GM18507 (cell line): ENCODE measurements around the gene TRIM2.

Experiments used
- DNase-seq: peaks from one replicate; pipeline ENCODE4 v3.0.0; 2011; ENCODE audit warnings: low read depth; ENCODE audit not compliant: insufficient read length; ENCODE audit errors: extremely low spot score
- FAIRE-seq: peaks from 2 replicates; lab custom pipeline; 2011; peaks lifted over from hg19 to GRCh38; lab: Jason Lieb, UNC

Gene TRIM2

DNA sequence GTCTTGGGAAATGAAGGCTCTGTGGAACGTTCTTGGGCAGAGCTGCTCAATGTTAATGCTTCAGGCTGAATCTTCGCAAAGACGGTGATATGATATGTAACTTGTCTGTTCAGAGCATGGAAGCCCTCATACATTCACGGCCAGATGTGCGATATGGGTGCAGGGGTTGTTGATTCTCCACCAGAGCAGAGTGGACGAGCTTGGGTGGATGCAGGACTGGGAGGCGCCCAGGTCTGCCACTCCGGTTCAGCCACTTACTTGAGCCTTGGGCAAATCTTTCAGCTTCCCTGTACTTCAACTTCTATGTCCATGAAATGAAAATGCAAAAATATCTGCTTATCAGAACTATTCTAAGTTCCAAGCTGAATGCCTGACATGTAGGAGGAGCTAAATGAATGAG lies 92.9 kb downstream of the TRIM2 start:
- FAIRE-seq: no peak
- DNase-seq: no peak

DNA sequence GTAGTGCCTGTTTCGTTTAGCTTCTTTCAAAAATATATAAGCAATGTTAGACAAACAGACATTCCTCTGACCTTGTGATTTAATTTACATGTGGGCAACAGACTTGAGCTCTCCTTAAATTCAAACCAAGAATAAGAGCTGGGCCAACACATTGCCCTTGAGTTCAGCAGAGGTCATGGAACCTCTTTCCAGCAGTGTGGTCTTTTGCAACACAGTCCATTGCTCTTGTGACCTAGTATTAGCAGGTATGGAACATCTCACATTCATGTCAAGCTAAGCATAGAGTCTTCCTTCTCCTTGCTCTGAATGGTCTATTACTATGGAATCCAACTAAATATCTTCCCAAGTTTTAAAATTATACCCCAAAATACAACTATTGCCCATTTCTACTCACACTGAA lies 106.5 kb downstream of the TRIM2 start:
- no peak for DNase-seq
- no peak for FAIRE-seq

DNA sequence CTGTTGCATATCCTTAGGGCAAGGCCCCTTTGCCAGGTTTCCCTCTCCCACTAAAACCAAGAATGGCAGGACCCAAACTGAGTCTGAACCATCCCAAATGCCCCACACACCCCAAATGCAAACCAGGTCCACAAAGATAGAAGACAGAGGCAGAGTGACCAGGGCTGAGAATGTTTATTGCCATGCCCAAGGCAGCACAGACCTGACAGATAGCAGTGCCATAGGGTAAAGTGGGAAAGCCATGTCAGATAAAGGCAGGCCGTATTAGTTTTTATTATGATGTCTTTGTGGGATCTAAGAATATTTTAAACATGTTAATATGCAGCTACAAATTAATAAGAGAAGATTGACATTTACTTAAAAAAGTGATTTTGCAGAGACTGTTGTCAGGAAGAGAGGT lies 110.7 kb downstream of the TRIM2 start:
- FAIRE-seq (no peak), DNase-seq (no peak)

DNA sequence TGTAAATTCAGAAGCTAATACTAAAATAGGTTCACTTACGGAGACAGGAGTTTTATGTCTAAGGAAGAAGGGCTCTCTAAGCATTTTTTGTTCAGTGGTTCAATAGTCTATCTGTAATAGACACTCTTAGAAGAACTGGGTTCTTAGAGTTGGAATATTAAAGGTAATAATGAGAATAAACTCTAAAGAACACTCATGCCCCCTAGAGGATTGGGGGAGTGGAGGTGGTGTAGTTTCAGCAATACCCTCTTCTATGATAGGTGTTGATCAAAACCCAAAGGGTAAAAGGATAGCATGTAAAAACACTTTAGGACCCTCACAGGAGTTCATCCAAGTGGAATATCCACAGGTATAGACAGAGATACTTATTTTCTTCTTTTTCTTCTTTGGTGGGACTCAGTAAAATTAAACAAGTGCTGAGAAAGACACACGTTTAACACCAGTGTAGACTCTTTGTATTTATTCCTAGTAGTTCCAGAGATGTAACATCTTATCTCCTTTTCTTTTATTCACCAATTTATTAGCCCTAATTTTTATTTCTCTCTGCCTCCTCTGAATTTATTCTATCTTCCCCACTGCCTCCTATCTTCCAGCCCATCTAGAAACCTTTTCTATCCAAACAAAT lies 114.6 kb downstream of the TRIM2 start:
- FAIRE-seq: peak; percentile 71

DNA sequence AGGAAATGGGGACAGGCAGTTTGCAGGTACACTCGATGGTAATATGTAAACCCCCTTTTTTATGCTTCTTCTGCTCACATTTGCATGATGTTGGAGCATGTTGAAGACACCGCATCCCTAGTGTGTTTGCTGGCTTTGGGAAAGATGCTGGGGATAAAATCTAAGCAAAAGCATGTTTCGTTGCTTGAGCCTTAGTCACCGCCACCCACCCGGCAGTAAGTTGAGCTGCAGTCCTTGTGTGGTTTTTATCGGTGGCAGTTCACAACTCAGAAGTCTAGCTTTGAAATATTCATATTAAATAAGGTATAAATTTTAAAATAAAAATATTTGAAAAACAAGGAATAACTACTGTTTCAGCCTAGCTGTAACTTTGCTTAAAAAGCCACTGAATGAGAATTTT lies 118.5 kb downstream of the TRIM2 start:
- DNase-seq: no peak
- no peak for FAIRE-seq

More for the DNA sequence above, 114.6 kb downstream of the TRIM2 start:
- DNase-seq: peak; percentile 20

DNA sequence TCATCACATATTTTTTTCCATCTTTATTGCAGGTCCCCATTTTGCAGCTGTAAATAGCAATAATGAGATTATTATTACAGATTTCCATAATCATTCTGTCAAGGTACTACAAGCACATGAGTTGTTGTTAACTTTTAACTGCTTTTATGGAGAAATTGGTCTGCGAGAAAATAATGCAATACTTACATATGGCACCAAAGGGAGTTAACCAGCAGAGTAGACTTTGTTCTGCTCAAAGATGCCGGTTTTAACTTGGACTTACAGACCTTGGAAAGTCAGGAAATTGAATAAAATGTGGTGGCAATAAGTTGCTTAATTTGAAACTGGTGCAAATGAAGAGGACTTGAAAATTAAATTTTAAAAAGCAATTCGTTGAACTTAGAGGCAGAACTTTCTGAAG lies 119.8 kb downstream of the TRIM2 start:
- DNase-seq (no peak), FAIRE-seq (no peak)

DNA sequence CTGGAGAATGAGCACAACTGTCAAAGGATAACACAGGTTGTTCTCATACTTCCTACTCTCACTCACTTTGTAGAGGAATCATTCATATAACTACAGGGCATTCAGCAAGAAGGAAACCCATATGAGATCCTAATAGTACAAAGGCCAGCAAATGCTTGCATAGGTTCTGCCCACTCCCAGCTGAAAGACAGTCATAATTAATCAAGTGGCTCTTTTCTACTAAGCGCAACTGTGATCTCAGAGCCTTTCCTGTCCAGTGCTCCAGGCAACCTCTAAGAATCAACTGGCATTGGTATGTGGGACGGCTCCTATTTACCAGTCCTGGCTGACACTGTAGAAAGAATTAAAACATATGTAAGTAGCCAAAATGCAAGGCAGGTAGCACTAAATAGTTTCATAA lies 121.3 kb downstream of the TRIM2 start:
- DNase-seq (no peak), FAIRE-seq (no peak)

DNA sequence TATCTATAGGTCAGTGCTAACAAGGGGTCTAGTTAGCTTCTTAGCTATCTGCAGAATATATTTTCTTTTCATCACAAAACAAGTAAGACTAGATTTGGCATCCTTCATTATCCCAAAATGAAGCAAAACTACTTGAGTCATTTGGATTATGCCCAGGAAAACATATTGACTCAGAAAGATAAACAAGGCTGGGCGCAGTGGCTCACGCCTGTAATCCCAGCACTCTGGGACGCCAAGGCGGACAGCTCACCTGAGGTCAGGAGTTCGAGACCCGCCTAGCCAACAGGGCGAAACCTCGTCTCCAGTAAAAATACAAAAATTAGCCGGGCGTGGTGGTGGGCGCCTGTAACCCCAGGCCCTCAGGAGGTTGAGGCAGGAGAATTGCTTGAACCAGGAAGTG lies 122.3 kb downstream of the TRIM2 start:
- no peak for FAIRE-seq
- no peak for DNase-seq

DNA sequence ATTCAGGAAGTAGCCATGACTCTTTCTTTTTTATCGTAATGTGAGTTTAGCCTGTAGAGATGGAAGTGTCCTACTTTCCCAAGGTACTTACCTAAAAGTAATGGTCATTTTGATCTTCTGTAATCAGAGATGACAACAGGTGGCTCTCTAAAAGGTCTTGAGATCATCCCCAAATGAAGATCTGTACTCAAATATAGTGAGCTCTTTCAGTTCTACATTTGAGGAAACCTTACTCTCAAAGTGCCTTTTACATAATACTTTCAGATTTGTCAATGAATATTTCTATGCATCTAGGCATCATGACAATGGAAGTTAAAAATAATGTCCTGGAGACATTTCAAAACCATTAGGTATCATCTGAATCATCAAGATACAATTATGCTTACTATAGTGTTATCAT lies 123.0 kb downstream of the TRIM2 start:
- DNase-seq (no peak), FAIRE-seq (peak; percentile 57)

DNA sequence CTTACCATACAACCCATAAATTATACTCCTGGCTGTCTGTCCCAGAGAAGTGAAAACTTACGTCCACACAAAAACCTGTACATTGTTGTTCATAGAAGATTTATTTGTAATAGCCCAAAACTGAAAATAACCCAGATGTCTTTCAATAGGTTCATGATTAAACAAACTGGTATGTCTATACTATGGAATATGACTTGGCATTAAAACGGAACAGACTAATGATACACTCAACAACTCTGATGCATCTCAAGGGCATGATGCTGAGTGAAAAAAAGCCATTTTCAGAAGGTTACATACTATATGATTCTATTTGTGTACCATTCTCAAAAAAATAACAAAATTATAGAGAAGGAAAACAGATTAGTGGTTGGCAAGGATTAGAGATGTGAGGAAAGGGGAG lies 128.7 kb downstream of the TRIM2 start:
- no peak for FAIRE-seq
- DNase-seq: no peak

DNA sequence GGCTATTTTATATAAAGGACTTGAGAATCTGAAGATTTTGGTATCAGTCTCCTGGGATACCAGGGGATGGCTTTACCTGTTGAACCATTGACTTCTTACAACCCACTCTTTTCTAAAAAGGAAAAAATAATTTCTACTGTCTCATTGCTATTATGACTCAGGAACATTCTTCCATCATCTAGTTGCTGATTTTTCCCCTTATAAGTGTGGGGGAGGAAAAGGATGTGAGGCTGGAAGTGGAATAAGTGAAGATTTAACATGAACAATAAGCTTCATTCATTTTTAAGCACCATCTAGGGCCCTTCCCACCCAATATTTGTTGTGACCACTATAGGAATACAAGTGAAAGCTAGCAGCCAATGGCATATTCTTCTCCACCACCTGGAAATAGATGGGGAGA lies 129.6 kb downstream of the TRIM2 start:
- DNase-seq (no peak), FAIRE-seq (no peak)

DNA sequence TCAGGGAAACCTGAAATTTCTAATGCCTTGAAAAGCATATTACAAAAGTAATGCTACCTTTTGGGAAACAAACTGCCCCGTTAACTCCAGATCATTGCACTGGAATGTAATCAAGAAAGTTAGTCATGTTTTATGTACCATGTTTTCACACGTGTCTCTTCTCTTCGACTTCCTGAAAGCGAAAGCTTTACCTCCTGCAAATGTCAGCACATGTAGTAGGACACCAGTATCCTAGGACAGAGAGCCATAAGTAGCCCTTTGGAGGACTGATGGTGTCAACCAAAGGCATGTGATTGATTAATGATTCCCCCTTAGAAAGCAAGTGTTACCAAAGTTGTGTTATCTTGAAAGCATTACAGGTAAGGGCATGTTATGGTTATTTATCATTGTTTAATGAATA lies 131.4 kb downstream of the TRIM2 start:
- FAIRE-seq (no peak), DNase-seq (no peak)

DNA sequence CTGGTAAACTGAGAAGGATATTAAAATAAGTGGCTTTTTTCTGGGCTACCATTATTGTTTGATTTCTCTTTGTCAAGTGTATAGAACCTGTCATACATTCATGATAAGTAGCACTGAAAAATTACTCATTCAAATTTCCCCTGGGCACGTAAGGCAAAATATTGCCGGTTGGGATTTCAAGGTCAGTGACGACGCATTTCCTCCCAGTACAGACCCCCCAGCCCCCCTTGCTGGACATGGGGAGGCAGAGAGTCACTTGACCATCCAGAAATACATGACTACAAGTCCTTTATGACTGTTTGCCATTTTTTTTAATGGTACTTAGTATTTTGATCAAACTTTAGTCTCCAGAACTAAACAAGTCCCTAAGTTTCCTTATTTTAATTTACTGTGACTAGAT lies 133.4 kb downstream of the TRIM2 start:
- FAIRE-seq (no peak), DNase-seq (no peak)

DNA sequence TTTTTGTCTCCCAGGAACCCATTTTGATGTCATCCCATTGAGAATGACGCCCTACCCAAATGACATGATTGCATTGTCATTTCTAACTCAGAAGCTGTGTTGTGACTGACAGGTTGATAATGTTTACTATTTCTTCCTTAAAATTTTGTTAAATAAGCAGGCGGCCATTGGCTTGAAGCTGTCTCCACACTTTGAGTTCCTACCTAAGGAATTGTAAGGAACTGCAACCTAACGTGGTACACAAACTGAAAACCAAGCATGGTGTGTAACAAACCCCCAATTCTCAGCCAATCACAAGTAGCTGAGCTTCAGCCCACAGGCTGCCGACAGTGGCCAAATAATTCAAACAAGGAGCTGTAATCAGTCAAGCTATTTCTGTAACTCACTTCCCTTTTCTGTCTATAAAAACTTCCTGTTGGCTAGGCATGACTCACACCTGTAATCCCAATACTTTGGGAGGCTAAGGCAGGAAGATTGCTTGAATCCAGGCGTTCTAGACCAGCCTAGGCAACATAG lies 137.4 kb downstream of the TRIM2 start:
- peak; percentile 77 for FAIRE-seq
- DNase-seq: no peak

DNA sequence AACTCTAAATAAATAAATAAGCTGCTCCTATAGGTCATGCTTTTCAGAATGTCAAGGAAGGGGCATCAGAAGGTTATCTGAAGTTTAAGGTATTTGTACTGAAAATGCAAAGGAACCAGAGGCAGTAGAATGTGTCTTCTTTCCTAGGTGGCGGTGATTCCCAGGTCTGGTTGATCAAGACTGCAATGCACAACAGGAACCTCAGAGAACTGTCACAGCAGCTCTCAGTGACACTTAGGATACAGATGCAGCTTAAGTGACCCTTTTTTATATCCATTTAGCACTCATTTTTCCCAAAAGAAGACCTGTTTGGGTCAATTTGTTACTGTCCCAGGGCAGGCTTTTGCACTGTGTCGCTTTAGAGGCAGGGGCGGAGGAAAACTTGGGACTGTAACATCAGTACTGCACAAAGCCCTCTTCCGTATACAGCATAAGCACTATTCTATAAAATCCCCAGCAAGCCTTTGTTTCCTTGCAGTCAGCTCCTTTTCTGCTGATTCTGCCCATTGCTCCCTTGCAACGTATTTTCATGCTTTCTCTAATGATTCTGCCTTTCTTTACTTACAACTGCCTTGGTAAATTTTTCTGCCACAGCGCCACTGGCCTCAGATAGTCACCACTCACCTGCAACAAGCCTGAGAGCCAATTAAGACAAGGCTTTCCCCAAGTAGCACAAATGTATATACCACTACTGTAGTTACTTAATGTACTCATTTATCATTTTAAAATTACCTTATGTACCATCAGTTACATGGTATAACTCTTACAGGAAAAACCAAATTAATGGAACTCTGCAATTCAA lies 138.7 kb downstream of the TRIM2 start:
- DNase-seq (no peak), FAIRE-seq (no peak)

DNA sequence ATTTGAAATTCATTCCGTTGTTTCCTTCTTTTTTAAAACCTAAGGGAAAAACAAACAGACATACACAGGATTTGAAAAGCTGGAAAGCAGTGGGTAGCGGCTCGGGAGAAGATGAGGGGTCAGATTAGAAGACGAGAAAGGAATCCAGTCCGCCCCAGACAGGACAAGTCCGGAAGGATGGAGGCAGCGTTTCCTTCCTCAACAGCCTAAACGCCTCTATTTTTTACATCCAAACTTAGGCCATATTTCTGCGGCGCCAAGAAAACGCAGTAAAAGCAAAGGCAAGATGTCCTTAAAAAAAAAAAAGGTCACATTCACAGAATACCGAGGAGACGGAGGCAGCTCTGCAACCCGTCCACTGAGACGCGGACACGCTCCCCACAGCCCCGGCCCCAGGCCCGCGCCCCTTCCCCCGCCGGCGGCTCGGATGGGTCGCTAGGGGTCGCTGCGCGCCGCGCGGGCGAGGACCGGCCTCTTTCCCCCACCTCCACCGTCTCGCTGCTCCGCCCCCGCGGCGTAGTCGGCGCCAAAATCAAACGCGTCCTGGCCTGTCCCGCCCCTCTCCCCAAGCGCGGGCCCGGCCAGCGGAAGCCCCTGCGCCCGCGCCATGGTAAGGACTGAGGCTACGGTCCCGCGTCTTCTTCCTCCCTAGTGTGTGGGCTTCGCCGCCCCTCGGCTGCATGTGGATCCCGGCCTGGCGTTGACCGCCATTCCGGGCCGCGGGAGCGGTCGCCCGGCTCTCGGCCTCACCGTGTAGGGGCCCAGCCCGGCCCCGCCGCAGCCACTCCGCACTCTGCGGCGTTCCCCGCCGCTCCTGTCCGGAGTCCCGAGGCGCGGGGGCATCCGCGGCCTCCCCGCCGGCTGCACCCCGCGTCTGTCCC lies 140.1 kb downstream of the TRIM2 start, which contains the start of gene MND1:
TSS of gene MND1 (plus strand) at position 558 of the 881 bp plus-strand sequence. CDS start at position 608, 50 bp downstream.
- FAIRE-seq (peak; percentile 78), DNase-seq (peak; percentile 82)

DNA sequence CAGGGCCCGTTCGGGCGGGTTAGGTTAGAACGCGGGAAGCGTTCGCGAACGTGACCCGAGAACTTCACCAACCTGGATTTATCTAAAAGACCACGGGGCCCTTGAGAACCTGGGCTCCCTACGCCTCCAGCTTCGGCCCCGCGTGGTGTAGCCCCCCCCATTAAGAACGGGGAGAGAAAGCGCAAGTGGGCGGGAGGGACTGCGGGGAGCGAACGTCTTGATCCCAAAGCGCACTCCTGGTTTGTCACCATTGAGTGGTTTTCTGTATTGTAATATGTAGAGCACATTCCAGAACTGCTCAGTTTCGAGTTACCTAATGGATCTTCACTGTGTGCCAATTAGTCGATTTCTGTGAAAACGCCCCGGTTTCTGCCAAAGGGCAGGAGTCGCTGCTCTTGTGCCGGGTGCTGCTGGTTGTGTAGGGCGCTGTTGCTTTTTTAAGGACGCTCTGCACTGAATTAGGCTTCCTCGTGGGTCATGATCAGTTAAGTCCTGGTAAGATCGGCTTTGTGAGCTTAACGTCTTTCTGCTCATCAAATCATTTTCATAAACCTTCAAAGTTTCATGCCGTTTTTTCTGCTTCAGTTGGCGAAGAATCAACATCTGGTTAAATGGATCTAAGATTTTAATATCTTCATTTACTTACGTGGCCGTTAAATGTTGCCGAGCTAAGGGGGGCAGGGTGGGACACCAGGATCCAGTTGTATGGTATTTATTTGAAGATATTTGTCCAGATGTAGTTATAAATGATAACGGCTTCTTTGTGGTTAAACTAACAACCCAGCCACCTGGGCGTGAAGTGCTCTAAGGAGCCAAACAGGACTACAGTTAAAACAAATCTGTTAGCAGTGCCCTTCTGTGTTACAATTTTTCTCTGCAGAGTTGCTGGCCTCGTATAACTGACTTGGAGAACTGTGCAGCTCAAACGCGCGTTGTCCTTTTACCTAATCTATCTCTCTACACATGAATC lies 141.1 kb downstream of the TRIM2 start:
- DNase-seq: no peak
- peak; percentile 89 for FAIRE-seq

DNA sequence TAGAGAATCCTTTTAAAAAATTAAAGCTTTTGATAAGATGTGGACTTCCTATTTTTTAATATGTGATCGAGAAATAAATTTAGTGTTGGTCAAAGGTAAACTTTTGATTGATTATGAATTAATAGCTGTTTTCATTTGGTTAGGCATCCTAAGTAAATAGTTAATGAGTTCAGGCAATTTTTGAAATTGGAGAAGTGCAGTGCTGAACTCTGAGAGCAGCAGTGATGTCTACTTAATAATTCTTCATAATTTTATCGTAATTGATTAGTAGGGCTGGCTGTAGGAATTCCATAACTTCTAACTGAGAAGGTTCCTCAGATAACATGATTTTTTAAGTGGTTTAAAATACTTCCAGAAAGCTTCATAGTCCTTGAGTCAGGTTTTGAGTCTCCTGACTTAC lies 141.8 kb downstream of the TRIM2 start:
- FAIRE-seq (no peak), DNase-seq (no peak)

DNA sequence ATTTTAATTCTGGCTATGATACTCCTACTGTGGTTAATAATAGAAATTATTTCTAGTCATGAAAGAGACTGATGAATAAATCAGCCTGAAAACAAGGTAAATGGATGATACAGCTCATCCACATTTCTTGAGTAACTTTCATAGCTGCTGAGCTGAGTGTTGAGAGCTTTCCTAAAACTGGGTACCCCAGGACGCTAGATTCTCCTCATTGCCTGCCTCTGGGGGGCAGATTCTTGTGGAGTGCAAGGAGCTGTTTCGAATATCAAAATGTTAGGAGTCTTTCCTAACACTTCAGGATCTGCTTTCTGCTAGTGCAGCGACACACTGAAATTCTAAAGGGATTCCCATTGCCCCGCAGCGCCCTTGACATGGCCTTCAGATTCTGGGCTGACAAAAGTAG lies 142.3 kb downstream of the TRIM2 start:
- DNase-seq (no peak), FAIRE-seq (peak; percentile 5)
